ENCODE measurements around the gene ZNF146.
"Not testable (repeated sequence)": the region's sequence is repeated elsewhere in the genome, so short reads cannot be mapped to it uniquely, and the experiment has no call there.

ZNF146 gene

GRCh38 chr19:36233626-36234025 lies 18.7 kb downstream of the ZNF146 start:
- peaks cover 50% of the 10 kb centered on the region for H3K9me3 ChIP-seq (ENCODE audit: control insufficient read depth, low read length)
- H3K4me3 ChIP-seq (ENCODE audit: insufficient read depth, low read depth, low read length, poor library complexity, severe bottlenecking); DNase-seq; H3K27me3 ChIP-seq (replicated peaks; ENCODE audit: control insufficient read depth, insufficient read depth, low read length, poor library complexity, severe bottlenecking); H3K27ac ChIP-seq (ENCODE audit: insufficient read depth, low read length, poor library complexity, severe bottlenecking); H3K4me1 ChIP-seq (ENCODE audit: control insufficient read depth, insufficient read depth, low read length, poor library complexity, severe bottlenecking): not testable (repeated sequence)
- H3K36me3 ChIP-seq (ENCODE audit: control insufficient read depth, insufficient read depth, low read length), result peaks cover 86% of the 10 kb centered on the region

GRCh38 chr19:36236304-36236945 lies 21.5 kb downstream of the ZNF146 start:
- Histone ChIP-seq H3K27me3 (replicated peaks; ENCODE audit: control insufficient read depth, insufficient read depth, low read length, poor library complexity, severe bottlenecking) (no peaks in the 10 kb centered on the region), H3K9me3 (ENCODE audit: control insufficient read depth, low read length) (peaks cover 59% of the 10 kb centered on the region), H3K4me1 (ENCODE audit: control insufficient read depth, insufficient read depth, low read length, poor library complexity, severe bottlenecking) (no peaks in the 10 kb centered on the region), H3K27ac (ENCODE audit: insufficient read depth, low read length, poor library complexity, severe bottlenecking) (no peak overlapping the region), H3K4me3 (ENCODE audit: insufficient read depth, low read depth, low read length, poor library complexity, severe bottlenecking) (no peak overlapping the region), H3K36me3 (ENCODE audit: control insufficient read depth, insufficient read depth, low read length) (peaks cover 58% of the 10 kb centered on the region)
- DNase-seq, result no peak

GRCh38 chr19:36236946-36237310 lies 22.0 kb downstream of the ZNF146 start:
- no peak for DNase-seq
- Histone ChIP-seq H3K4me1 (ENCODE audit: control insufficient read depth, insufficient read depth, low read length, poor library complexity, severe bottlenecking) (no peaks in the 10 kb centered on the region), H3K36me3 (ENCODE audit: control insufficient read depth, insufficient read depth, low read length) (peaks cover 53% of the 10 kb centered on the region), H3K27me3 (replicated peaks; ENCODE audit: control insufficient read depth, insufficient read depth, low read length, poor library complexity, severe bottlenecking) (no peaks in the 10 kb centered on the region), H3K9me3 (ENCODE audit: control insufficient read depth, low read length) (peaks cover 59% of the 10 kb centered on the region), H3K27ac (ENCODE audit: insufficient read depth, low read length, poor library complexity, severe bottlenecking) (no peak overlapping the region), H3K4me3 (ENCODE audit: insufficient read depth, low read depth, low read length, poor library complexity, severe bottlenecking) (no peak overlapping the region)

GRCh38 chr19:36244066-36244465 lies 29.2 kb downstream of the ZNF146 start:
- Histone ChIP-seq H3K4me1 (ENCODE audit: control insufficient read depth, insufficient read depth, low read length, poor library complexity, severe bottlenecking) (no peaks in the 10 kb centered on the region), H3K9me3 (ENCODE audit: control insufficient read depth, low read length) (peaks cover 8% of the 10 kb centered on the region), H3K27me3 (replicated peaks; ENCODE audit: control insufficient read depth, insufficient read depth, low read length, poor library complexity, severe bottlenecking) (no peaks in the 10 kb centered on the region), H3K4me3 (ENCODE audit: insufficient read depth, low read depth, low read length, poor library complexity, severe bottlenecking) (no peak overlapping the region), H3K27ac (ENCODE audit: insufficient read depth, low read length, poor library complexity, severe bottlenecking) (no peak overlapping the region), H3K36me3 (ENCODE audit: control insufficient read depth, insufficient read depth, low read length) (no peaks in the 10 kb centered on the region)
- DNase-seq, result no peak

- Histone ChIP-seq H3K36me3 (ENCODE audit: control insufficient read depth, insufficient read depth, low read length) (no peaks in the 10 kb centered on the region), H3K27ac (ENCODE audit: insufficient read depth, low read length, poor library complexity, severe bottlenecking) (no peak overlapping the region), H3K4me3 (ENCODE audit: insufficient read depth, low read depth, low read length, poor library complexity, severe bottlenecking) (no peak overlapping the region), H3K27me3 (replicated peaks; ENCODE audit: control insufficient read depth, insufficient read depth, low read length, poor library complexity, severe bottlenecking) (no peaks in the 10 kb centered on the region), H3K4me1 (ENCODE audit: control insufficient read depth, insufficient read depth, low read length, poor library complexity, severe bottlenecking) (no peaks in the 10 kb centered on the region), H3K9me3 (ENCODE audit: control insufficient read depth, low read length) (peaks cover 3% of the 10 kb centered on the region)
- DNase-seq, result no peak
Measured at GRCh38 chr19:36245210-36246005, 30.5 kb downstream of the ZNF146 start.

GRCh38 chr19:36246006-36246481 lies 31.1 kb downstream of the ZNF146 start:
- Histone ChIP-seq H3K27ac (ENCODE audit: insufficient read depth, low read length, poor library complexity, severe bottlenecking) (no peak overlapping the region), H3K27me3 (replicated peaks; ENCODE audit: control insufficient read depth, insufficient read depth, low read length, poor library complexity, severe bottlenecking) (no peaks in the 10 kb centered on the region), H3K36me3 (ENCODE audit: control insufficient read depth, insufficient read depth, low read length) (no peaks in the 10 kb centered on the region), H3K9me3 (ENCODE audit: control insufficient read depth, low read length) (peaks cover 3% of the 10 kb centered on the region), H3K4me1 (ENCODE audit: control insufficient read depth, insufficient read depth, low read length, poor library complexity, severe bottlenecking) (no peaks in the 10 kb centered on the region), H3K4me3 (ENCODE audit: insufficient read depth, low read depth, low read length, poor library complexity, severe bottlenecking) (no peak overlapping the region)
- DNase-seq, result no peak

GRCh38 chr19:36252047-36252446 lies 37.1 kb downstream of the ZNF146 start:
- Histone ChIP-seq H3K4me1 (ENCODE audit: control insufficient read depth, insufficient read depth, low read length, poor library complexity, severe bottlenecking) (no peaks in the 10 kb centered on the region), H3K27ac (ENCODE audit: insufficient read depth, low read length, poor library complexity, severe bottlenecking) (no peak overlapping the region), H3K9me3 (ENCODE audit: control insufficient read depth, low read length) (no peaks in the 10 kb centered on the region), H3K27me3 (replicated peaks; ENCODE audit: control insufficient read depth, insufficient read depth, low read length, poor library complexity, severe bottlenecking) (no peaks in the 10 kb centered on the region), H3K4me3 (ENCODE audit: insufficient read depth, low read depth, low read length, poor library complexity, severe bottlenecking) (no peak overlapping the region), H3K36me3 (ENCODE audit: control insufficient read depth, insufficient read depth, low read length) (no peaks in the 10 kb centered on the region)
- DNase-seq, result no peak

- Histone ChIP-seq H3K27me3 (replicated peaks; ENCODE audit: control insufficient read depth, insufficient read depth, low read length, poor library complexity, severe bottlenecking) (no peaks in the 10 kb centered on the region), H3K4me3 (ENCODE audit: insufficient read depth, low read depth, low read length, poor library complexity, severe bottlenecking) (no peak overlapping the region), H3K36me3 (ENCODE audit: control insufficient read depth, insufficient read depth, low read length) (no peaks in the 10 kb centered on the region), H3K27ac (ENCODE audit: insufficient read depth, low read length, poor library complexity, severe bottlenecking) (no peak overlapping the region), H3K4me1 (ENCODE audit: control insufficient read depth, insufficient read depth, low read length, poor library complexity, severe bottlenecking) (no peaks in the 10 kb centered on the region), H3K9me3 (ENCODE audit: control insufficient read depth, low read length) (no peaks in the 10 kb centered on the region)
- DNase-seq, result no peak
Measured at GRCh38 chr19:36254848-36255247, 39.9 kb downstream of the ZNF146 start.

- Histone ChIP-seq H3K9me3 (ENCODE audit: control insufficient read depth, low read length) (no peaks in the 10 kb centered on the region), H3K4me3 (ENCODE audit: insufficient read depth, low read depth, low read length, poor library complexity, severe bottlenecking) (no peak overlapping the region), H3K27me3 (replicated peaks; ENCODE audit: control insufficient read depth, insufficient read depth, low read length, poor library complexity, severe bottlenecking) (no peaks in the 10 kb centered on the region), H3K27ac (ENCODE audit: insufficient read depth, low read length, poor library complexity, severe bottlenecking) (no peak overlapping the region), H3K4me1 (ENCODE audit: control insufficient read depth, insufficient read depth, low read length, poor library complexity, severe bottlenecking) (no peaks in the 10 kb centered on the region), H3K36me3 (ENCODE audit: control insufficient read depth, insufficient read depth, low read length) (no peaks in the 10 kb centered on the region)
- DNase-seq, result no peak
Measured at GRCh38 chr19:36255316-36255715, 40.4 kb downstream of the ZNF146 start.

GRCh38 chr19:36256064-36256463 lies 41.2 kb downstream of the ZNF146 start:
- no peak overlapping the region for H3K4me3 ChIP-seq (ENCODE audit: insufficient read depth, low read depth, low read length, poor library complexity, severe bottlenecking)
- no peaks in the 10 kb centered on the region for H3K9me3 ChIP-seq (ENCODE audit: control insufficient read depth, low read length)
- H3K27me3 ChIP-seq (replicated peaks; ENCODE audit: control insufficient read depth, insufficient read depth, low read length, poor library complexity, severe bottlenecking), result no peaks in the 10 kb centered on the region
- DNase-seq, result no peak
- no peak overlapping the region for H3K27ac ChIP-seq (ENCODE audit: insufficient read depth, low read length, poor library complexity, severe bottlenecking)
- no peaks in the 10 kb centered on the region for H3K4me1 ChIP-seq (ENCODE audit: control insufficient read depth, insufficient read depth, low read length, poor library complexity, severe bottlenecking)
- H3K36me3 ChIP-seq (ENCODE audit: control insufficient read depth, insufficient read depth, low read length), result no peaks in the 10 kb centered on the region

Data from effector memory CD4-positive, alpha-beta T cell (primary cell).